Naive thymus-derived CD8-positive, alpha-beta T cell (primary cell): ENCODE measurements around the gene MTA2. TPM values are rescaled to one million over a fixed set of nuclear protein-coding genes. Genes with fewer than 3 reads are reported as not detected.
A peak's percentile ranks its signal among the peaks of the same experiment; 100 is the strongest.
"Not testable (repeated sequence)": the region's sequence is repeated elsewhere in the genome, so short reads cannot be mapped to it uniquely, and the experiment has no call there.

Experiments
- ATAC-seq, 2 donors: fragments of 150-1000 bp; cut with Tn5 transposase in 1 of 2; sonication (Bioruptor Pico), chemical (Tn5 transposase) in 1 of 2; 1 replicate in 1 of 2; 2 replicates in 1 of 2; pipeline ENCODE4 v1.10.0; 2021; ENCODE audit warnings: mild to moderate bottlenecking in 2 of 2, moderate library complexity in 2 of 2
- POLR2A ChIA-PET: fragments of 350-600 bp; sonication (Branson Sonifier 250); formaldehyde crosslinking; loops from one replicate; lab custom pipeline; 2021; ENCODE audit warnings: antibody characterized with exemption; lab: Charles Lee
- DNase-seq, 10 donors: peaks; one replicate each; pipeline versions ENCODE4 v3.0.0 to v3.0.0-alpha.2; 2020 to 2022
- H3K27ac Mint-ChIP-seq, 10 donors: one replicate each; pipeline ENCODE4 v1.8.0; 2020 to 2022; ENCODE audit warnings: mild to moderate bottlenecking in 10 of 10, mixed read lengths in 10 of 10, moderate library complexity in 4 of 10, inconsistent platforms in 1 of 10
- H3K27me3 Mint-ChIP-seq, 5 donors: one replicate each; pipeline ENCODE4 v1.8.0; 2021 to 2022; ENCODE audit warnings: mixed read lengths in 5 of 5
- H3K36me3 Mint-ChIP-seq, 3 donors: one replicate each; pipeline ENCODE4 v1.8.0; 2020 to 2022; ENCODE audit warnings: mixed read lengths in 3 of 3, mild to moderate bottlenecking in 2 of 3, inconsistent platforms in 1 of 3
- H3K4me1 Mint-ChIP-seq, 4 donors: one replicate each; pipeline ENCODE4 v1.8.0; 2021 to 2022; ENCODE audit warnings: mixed read lengths in 4 of 4
- H3K4me3 Mint-ChIP-seq, 10 donors: one replicate each; pipeline ENCODE4 v1.8.0; 2020 to 2022; ENCODE audit warnings: mild to moderate bottlenecking in 10 of 10, mixed read lengths in 10 of 10, moderate library complexity in 6 of 10, inconsistent platforms in 1 of 10
- H3K9me3 Mint-ChIP-seq, 9 donors: one replicate each; pipeline ENCODE4 v1.8.0; 2020 to 2022; ENCODE audit warnings: mixed read lengths in 9 of 9, mild to moderate bottlenecking in 3 of 9, inconsistent platforms in 1 of 9, moderate library complexity in 1 of 9
- polyA plus RNA-seq, 3 donors: library from polyadenylated mRNA; unstranded; fragments of 300-500 nt; fragmentation: Illumina TruSeq; gene quantifications; one replicate each; pipeline ENCODE4 v1.2.3, GENCODE V29; 2021
- total RNA-seq, 8 experiments: library from RNA in 2 of 8; stranded (reverse) in 2 of 8; gene quantifications; one replicate each; pipeline ENCODE4 v1.2.3 and lab custom pipeline; 2021 to 2026

Gene MTA2
- 100 to 1,000 TPM; 170 to 178 TPM for total RNA-seq
- polyA plus RNA-seq = 10 to 100 TPM; 15.8 to 32.6 (median 21.5) TPM
- 192 to 374 (median 246) reads per million in 6 experiments for total RNA-seq (lab: John Stamatoyannopoulos, UW)

- Mint-ChIP-seq H3K4me3 (peak within 1 kb of the TSS; percentile 88 to 95 (median 92)), H3K27me3 (no peaks in the 10 kb centered on the region), H3K9me3 (no peaks in the 10 kb centered on the region), H3K4me1 (peaks cover 37 to 66% (median 62%) of the 10 kb centered on the region in 4 donors), H3K36me3 (peaks cover 0 to 69% (median 34%) of the 10 kb centered on the region in 3 donors), H3K27ac (peak within 1 kb of the TSS; percentile 93 to 97 (median 96))
- peak; percentile 82 to 83 for ATAC-seq
- DNase-seq = peak; percentile 95 to 100 (median 99)
- POLR2A ChIA-PET = interaction anchor here (0.6 to 9.9 kb wide), 34 partner anchors 9 to 280 kb away, joined by 3 to 166 read pairs (median 6); partner anchors contain the start of genes AHNAK, B3GAT3, C11orf98 and CSKMT
These were observed at the start of gene MTA2 for GRCh38 chr11:62601372-62602140. Gene MTA2, minus strand, starts transcription at chr11:62601865. Its CDS starts 415 bp downstream, at chr11:62601450.

GRCh38 chr11:62650283-62650682 lies 48.6 kb upstream of the MTA2 start:
- peaks cover 16 to 50% (median 34%) of the 10 kb centered on the region in 4 donors for H3K4me1 Mint-ChIP-seq
- not testable (repeated sequence) for DNase-seq, H3K9me3 Mint-ChIP-seq, H3K27me3 Mint-ChIP-seq, ATAC-seq
- H3K36me3 Mint-ChIP-seq = peaks cover 0 to 15% (median 0%) of the 10 kb centered on the region in 3 donors
- POLR2A ChIA-PET = interaction anchor here (0.5 to 19.9 kb wide), 8 partner anchors 10 to 104 kb away, joined by 3 to 541 read pairs (median 6); partner anchors contain the start of genes C11orf98, CSKMT, EML3 and LBHD1
- H3K4me3 Mint-ChIP-seq = peak overlapping the region in 1 of 10 donors; percentile 7
- peak overlapping the region in 4 of 10 donors; percentile 8 to 91 (median 34) for H3K27ac Mint-ChIP-seq

GRCh38 chr11:62649486-62649885 lies 47.8 kb upstream of the MTA2 start:
- Mint-ChIP-seq H3K27ac (peak overlapping the region in 4 of 10 donors; percentile 6 to 62 (median 16)), H3K27me3 (no peaks in the 10 kb centered on the region), H3K9me3 (peaks cover 0 to 2% (median 0%) of the 10 kb centered on the region in 9 donors), H3K4me1 (peaks cover 18 to 56% (median 40%) of the 10 kb centered on the region in 4 donors), H3K36me3 (peaks cover 0 to 19% (median 0%) of the 10 kb centered on the region in 3 donors), H3K4me3 (peak overlapping the region in 1 of 10 donors; percentile 22)
- POLR2A ChIA-PET = interaction anchor here (0.6 to 19.9 kb wide), 8 partner anchors 9 to 118 kb away, joined by 3 to 541 read pairs (median 6); partner anchors contain the start of genes C11orf98, CSKMT, EML3 and HNRNPUL2
- DNase-seq (no peak), ATAC-seq (no peak)

GRCh38 chr11:62648967-62649364 lies 47.3 kb upstream of the MTA2 start:
- Mint-ChIP-seq H3K9me3 (peaks cover 0 to 2% (median 0%) of the 10 kb centered on the region in 9 donors), H3K4me3 (peak overlapping the region in 1 of 10 donors; percentile 7), H3K4me1 (peaks cover 18 to 58% (median 41%) of the 10 kb centered on the region in 4 donors), H3K27me3 (no peaks in the 10 kb centered on the region), H3K27ac (peak overlapping the region in 2 of 10 donors; percentile 22 to 29), H3K36me3 (peaks cover 0 to 24% (median 0%) of the 10 kb centered on the region in 3 donors)
- DNase-seq = no peak
- POLR2A ChIA-PET = interaction anchor here (0.6 to 19.9 kb wide), 8 partner anchors 20 to 79 kb away, joined by 3 to 541 read pairs (median 8); partner anchors contain the start of genes B3GAT3, C11orf98, CSKMT and EML3
- ATAC-seq = no peak

- Mint-ChIP-seq H3K9me3 (no peaks in the 10 kb centered on the region), H3K27ac (no peak overlapping the region), H3K4me1 (peaks cover 15 to 56% (median 37%) of the 10 kb centered on the region in 4 donors), H3K4me3 (no peak overlapping the region), H3K27me3 (no peaks in the 10 kb centered on the region), H3K36me3 (peaks cover 0 to 26% (median 0%) of the 10 kb centered on the region in 3 donors)
- POLR2A ChIA-PET = interaction anchor here (0.8 to 19.9 kb wide), 11 partner anchors 9 to 106 kb away, joined by 3 to 541 read pairs (median 4); partner anchors contain the start of genes B3GAT3, C11orf98, CSKMT and EML3
- no peak for DNase-seq
- ATAC-seq = no peak
These were observed 46.7 kb upstream of the MTA2 start for GRCh38 chr11:62648185-62648966.

GRCh38 chr11:62647609-62648005 lies 45.9 kb upstream of the MTA2 start:
- H3K27me3 Mint-ChIP-seq = no peaks in the 10 kb centered on the region
- H3K4me3 Mint-ChIP-seq = peak overlapping the region in 1 of 10 donors; percentile 45
- peaks cover 13 to 56% (median 34%) of the 10 kb centered on the region in 4 donors for H3K4me1 Mint-ChIP-seq
- DNase-seq (no peak), ATAC-seq (no peak)
- POLR2A ChIA-PET = interaction anchor here (0.8 to 19.9 kb wide), 11 partner anchors 9 to 1669 kb away, joined by 3 to 541 read pairs (median 9); partner anchors contain the start of genes B3GAT3, C11orf98, CSKMT and EML3
- H3K36me3 Mint-ChIP-seq = peaks cover 0 to 32% (median 0%) of the 10 kb centered on the region in 3 donors
- peak overlapping the region in 1 of 10 donors; percentile 22 for H3K27ac Mint-ChIP-seq
- no peaks in the 10 kb centered on the region for H3K9me3 Mint-ChIP-seq

- POLR2A ChIA-PET = interaction anchor here (0.5 to 19.9 kb wide), 32 partner anchors 9 to 1670 kb away, joined by 3 to 541 read pairs (median 6); partner anchors contain the start of genes B3GAT3, C11orf98, CSKMT and EML3
- ATAC-seq (no peak), DNase-seq (no peak)
- Mint-ChIP-seq H3K4me1 (peaks cover 9 to 53% (median 29%) of the 10 kb centered on the region in 4 donors), H3K4me3 (peak overlapping the region; percentile 92 to 99 (median 97)), H3K9me3 (no peaks in the 10 kb centered on the region), H3K27me3 (no peaks in the 10 kb centered on the region), H3K27ac (peak overlapping the region; percentile 85 to 99 (median 98)), H3K36me3 (peaks cover 0 to 35% (median 0%) of the 10 kb centered on the region in 3 donors)
These were observed 45.4 kb upstream of the MTA2 start for GRCh38 chr11:62646825-62647608.

GRCh38 chr11:62645946-62646824 lies 44.5 kb upstream of the MTA2 start, which contains the start of gene GANAB:
Gene GANAB, minus strand, starts transcription at chr11:62646613. Its CDS starts 14 bp downstream, at chr11:62646599.
- peak within 1 kb of the TSS; percentile 92 to 99 (median 97) for H3K4me3 Mint-ChIP-seq
- DNase-seq = peak; percentile 94 to 99 (median 97)
- peak; percentile 97 to 98 for ATAC-seq
- H3K9me3 Mint-ChIP-seq = no peaks in the 10 kb centered on the region
- POLR2A ChIA-PET = interaction anchor here (0.5 to 19.9 kb wide), 37 partner anchors 9 to 1734 kb away, joined by 3 to 541 read pairs (median 5); partner anchors contain the start of genes B3GAT3, C11orf98, CSKMT and EML3
- no peaks in the 10 kb centered on the region for H3K27me3 Mint-ChIP-seq
- H3K27ac Mint-ChIP-seq = peak within 1 kb of the TSS; percentile 90 to 99 (median 98)
- peaks cover 0 to 35% (median 0%) of the 10 kb centered on the region in 3 donors for H3K36me3 Mint-ChIP-seq
- H3K4me1 Mint-ChIP-seq = peaks cover 9 to 50% (median 32%) of the 10 kb centered on the region in 4 donors

- H3K27me3 Mint-ChIP-seq = no peaks in the 10 kb centered on the region
- ATAC-seq (no peak), DNase-seq (peak in 2 of 10 donors; percentile 17 to 29)
- H3K36me3 Mint-ChIP-seq = peaks cover 0 to 34% (median 0%) of the 10 kb centered on the region in 3 donors
- POLR2A ChIA-PET = interaction anchor here (0.5 to 19.9 kb wide), 31 partner anchors 8 to 1733 kb away, joined by 3 to 541 read pairs (median 5); partner anchors contain the start of genes B3GAT3, C11orf98, CSKMT and EML3
- peak overlapping the region; percentile 92 to 99 (median 97) for H3K4me3 Mint-ChIP-seq
- peak overlapping the region; percentile 90 to 99 (median 98) for H3K27ac Mint-ChIP-seq
- no peaks in the 10 kb centered on the region for H3K9me3 Mint-ChIP-seq
- H3K4me1 Mint-ChIP-seq = peaks cover 13 to 51% (median 36%) of the 10 kb centered on the region in 4 donors
These were observed 43.9 kb upstream of the MTA2 start for GRCh38 chr11:62645671-62645945.

- peak overlapping the region in 9 of 10 donors; percentile 9 to 90 (median 69) for H3K27ac Mint-ChIP-seq
- H3K9me3 Mint-ChIP-seq = no peaks in the 10 kb centered on the region
- DNase-seq = no peak
- POLR2A ChIA-PET = interaction anchor here (0.7 to 19.9 kb wide), 11 partner anchors 9 to 237 kb away, joined by 3 to 541 read pairs (median 8); partner anchors contain the start of genes B3GAT3, C11orf98, CSKMT and EEF1G
- no peaks in the 10 kb centered on the region for H3K27me3 Mint-ChIP-seq
- peak overlapping the region in 9 of 10 donors; percentile 21 to 95 (median 45) for H3K4me3 Mint-ChIP-seq
- H3K4me1 Mint-ChIP-seq = peaks cover 17 to 54% (median 45%) of the 10 kb centered on the region in 4 donors
- no peak for ATAC-seq
- peaks cover 0 to 32% (median 0%) of the 10 kb centered on the region in 3 donors for H3K36me3 Mint-ChIP-seq
These were observed 42.6 kb upstream of the MTA2 start for GRCh38 chr11:62644220-62644619.
